Urinary bladder (tissue), 4 donors: Measurements from ENCODE around the gene FAM78B. TPM values are rescaled to one million over a fixed set of nuclear protein-coding genes. Genes with fewer than 3 reads are reported as not detected.

Experiments used
- DNase-seq: peaks from one replicate; pipeline ENCODE4 v3.0.0-alpha.2; 2015; ENCODE audit errors: extremely low spot score
- H3K27ac ChIP-seq: one replicate; pipeline ENCODE4 v1.5.1; 2013; ENCODE audit warnings: low read depth, mild to moderate bottlenecking, moderate library complexity
- H3K36me3 ChIP-seq: one replicate; pipeline ENCODE4 v1.6.1; 2013; ENCODE audit warnings: mild to moderate bottlenecking, moderate library complexity; ENCODE audit not compliant: insufficient read depth
- H3K4me1 ChIP-seq: one replicate; pipeline ENCODE4 v1.6.1; 2013; ENCODE audit warnings: mild to moderate bottlenecking, moderate library complexity; ENCODE audit not compliant: insufficient read depth
- H3K4me3 ChIP-seq: one replicate; pipeline ENCODE4 v1.5.1; 2013; ENCODE audit warnings: low read depth, low read length
- WGBS: extraction: QIAGEN DNeasy Blood & Tissue Kit; methylation state at CpG from one replicate; pipeline ENCODE4 v1.1.7; 2013; 5-methylcytosine and 5-hydroxymethylcytosine counted together
- polyA plus RNA-seq: library from polyadenylated mRNA; stranded (reverse); fragments of 200-250 nt; gene quantifications from one replicate; pipeline ENCODE4 v1.2.3, GENCODE V29; 2013
- total RNA-seq: library from RNA; depleted of rRNA; stranded (reverse); fragments of >200 nt; gene quantifications from one replicate; pipeline ENCODE4 v1.2.3, GENCODE V29; 2014
- donor health status: healthy with polysubstance abuse.
- donor health status: healthy.

FAM78B gene
- total and polyA plus RNA-seq, 2 donors = 1.1 to 1.4 TPM

DNA sequence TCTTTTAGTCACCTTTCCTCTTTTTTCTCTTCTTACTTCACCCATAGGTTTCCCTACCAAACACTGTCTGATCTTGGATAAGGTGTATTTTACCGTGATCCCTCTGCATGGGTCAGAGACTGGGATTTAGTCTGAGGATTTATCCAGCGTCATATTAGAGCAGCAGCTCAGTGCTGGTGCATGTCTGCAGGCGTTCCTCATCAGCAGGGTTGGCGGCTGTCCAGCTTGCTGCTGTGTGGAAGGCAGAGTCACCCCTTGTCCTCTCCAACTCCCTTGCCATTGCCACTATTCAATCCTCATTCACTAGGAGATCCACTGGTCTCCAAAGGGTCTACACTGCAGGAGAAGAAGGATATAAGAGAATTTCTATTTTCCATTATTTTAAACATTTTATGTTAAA, 7.3 kb upstream of the FAM78B start:
- H3K27ac ChIP-seq = no peak overlapping the region
- DNase-seq = no peak
- no peak overlapping the region for H3K4me3 ChIP-seq
- H3K4me1 ChIP-seq = no peaks in the 10 kb centered on the region
- H3K36me3 ChIP-seq = no peaks in the 10 kb centered on the region
- 48% methylated on average over 4 of the region's 4 CpGs for WGBS

- H3K4me1 ChIP-seq = no peaks in the 10 kb centered on the region
- 53% methylated on average over 2 of the region's 2 CpGs for WGBS
- no peak for DNase-seq
- no peak overlapping the region for H3K4me3 ChIP-seq
- H3K27ac ChIP-seq = no peak overlapping the region
- H3K36me3 ChIP-seq = no peaks in the 10 kb centered on the region
These were observed 5.3 kb upstream of the FAM78B start for GRCh38 chr1:166172106-166172505.

GRCh38 chr1:166170726-166171125, 3.9 kb upstream of the FAM78B start:
- no peaks in the 10 kb centered on the region for H3K36me3 ChIP-seq
- H3K4me3 ChIP-seq = no peak overlapping the region
- DNase-seq = no peak
- no peak overlapping the region for H3K27ac ChIP-seq
- 56% methylated on average over 2 of the region's 2 CpGs for WGBS
- H3K4me1 ChIP-seq = no peaks in the 10 kb centered on the region

DNA sequence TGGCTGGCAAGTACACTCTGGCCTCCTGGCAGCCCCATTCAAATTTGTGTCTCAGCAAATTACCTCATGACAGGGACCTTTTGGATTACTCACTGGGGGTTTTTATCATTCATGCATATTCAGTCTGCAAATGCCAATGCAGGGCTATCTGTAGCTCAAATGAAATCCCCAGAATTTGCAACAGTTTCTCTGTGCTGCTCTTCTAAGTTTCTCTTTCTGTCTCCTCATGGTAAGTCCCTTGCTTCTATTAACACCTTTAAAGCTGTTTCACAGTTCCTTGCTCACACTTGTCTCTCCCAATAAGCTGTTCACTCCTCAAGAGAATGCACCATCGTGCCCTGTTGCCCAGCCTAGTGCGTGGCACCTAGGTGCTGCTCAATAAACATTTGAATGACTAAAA, 3.3 kb upstream of the FAM78B start:
- H3K36me3 ChIP-seq = no peaks in the 10 kb centered on the region
- WGBS = 72% methylated on average over 2 of the region's 2 CpGs
- H3K4me3 ChIP-seq = no peak overlapping the region
- no peak overlapping the region for H3K27ac ChIP-seq
- H3K4me1 ChIP-seq = no peaks in the 10 kb centered on the region
- DNase-seq = no peak

- Histone ChIP-seq H3K36me3 (no peaks in the 10 kb centered on the region), H3K27ac (no peak overlapping the region), H3K4me3 (no peak overlapping the region), H3K4me1 (no peaks in the 10 kb centered on the region)
- no peak for DNase-seq
- WGBS = 55% methylated on average over 3 of the region's 3 CpGs
These were observed 2.4 kb upstream of the FAM78B start for GRCh38 chr1:166169182-166169581.

GRCh38 chr1:166167572-166167925, 748 bp upstream of the FAM78B start:
- peak overlapping the region; percentile 81 for H3K4me3 ChIP-seq
- H3K4me1 ChIP-seq = no peaks in the 10 kb centered on the region
- H3K36me3 ChIP-seq = no peaks in the 10 kb centered on the region
- no peak for DNase-seq
- H3K27ac ChIP-seq = no peak overlapping the region
- 49% methylated on average over 5 of the region's 5 CpGs for WGBS

- Histone ChIP-seq H3K36me3 (no peaks in the 10 kb centered on the region), H3K4me1 (no peaks in the 10 kb centered on the region), H3K27ac (no peak overlapping the region), H3K4me3 (peak overlapping the region; percentile 81)
- under 1% methylated on average over 50 of the region's 50 CpGs for WGBS
- DNase-seq = no peak
These were observed 488 bp downstream of the FAM78B start for GRCh38 chr1:166166329-166166697.

DNA sequence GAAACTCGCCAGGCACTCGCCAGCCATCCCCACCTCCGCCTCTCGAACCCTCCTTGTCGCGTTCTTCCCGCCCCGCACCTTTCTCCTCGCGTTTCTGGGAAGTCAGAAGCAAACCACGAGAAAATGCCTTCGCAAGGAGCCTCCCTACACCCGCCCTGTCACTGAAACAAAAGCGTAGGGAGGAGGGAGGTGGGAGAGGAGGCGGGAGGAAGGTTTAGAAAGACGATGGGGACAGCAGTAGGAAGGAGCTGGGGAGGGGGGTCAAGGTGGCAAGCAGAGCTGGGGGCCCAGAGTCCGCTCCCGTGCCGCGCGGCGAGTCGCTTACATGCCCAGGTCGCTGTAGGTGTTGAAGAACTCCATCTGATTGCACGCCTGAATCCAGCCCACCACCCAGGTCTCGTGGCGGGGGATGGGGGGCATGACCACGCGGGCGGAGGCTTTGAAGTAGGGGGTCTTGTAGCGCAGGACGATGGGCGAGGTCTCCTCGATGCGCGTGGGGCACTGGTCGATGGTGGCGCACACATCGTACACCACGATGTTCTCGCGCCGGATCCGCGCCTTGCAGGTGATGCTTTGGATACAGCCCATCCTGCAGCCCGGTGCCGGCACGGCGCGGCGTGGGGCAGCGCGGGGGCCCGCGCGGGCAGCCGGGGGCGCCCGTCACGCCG, 1.0 kb downstream of the FAM78B start:
- no peaks in the 10 kb centered on the region for H3K4me1 ChIP-seq
- WGBS = under 1% methylated on average over 61 of the region's 61 CpGs
- DNase-seq = no peak
- peak overlapping the region; percentile 81 for H3K4me3 ChIP-seq
- H3K27ac ChIP-seq = no peak overlapping the region
- H3K36me3 ChIP-seq = no peaks in the 10 kb centered on the region

GRCh38 chr1:166164995-166165660, 1.7 kb downstream of the FAM78B start:
- no peak overlapping the region for H3K27ac ChIP-seq
- no peaks in the 10 kb centered on the region for H3K4me1 ChIP-seq
- no peaks in the 10 kb centered on the region for H3K36me3 ChIP-seq
- WGBS = under 1% methylated on average over 56 of the region's 56 CpGs
- peak overlapping the region; percentile 81 for H3K4me3 ChIP-seq
- DNase-seq = no peak

- 18% methylated on average over 5 of the region's 5 CpGs for WGBS
- Histone ChIP-seq H3K4me1 (no peaks in the 10 kb centered on the region), H3K4me3 (peak overlapping the region; percentile 81), H3K27ac (no peak overlapping the region), H3K36me3 (no peaks in the 10 kb centered on the region)
- no peak for DNase-seq
These were observed 2.2 kb downstream of the FAM78B start for GRCh38 chr1:166164646-166164994.

DNA sequence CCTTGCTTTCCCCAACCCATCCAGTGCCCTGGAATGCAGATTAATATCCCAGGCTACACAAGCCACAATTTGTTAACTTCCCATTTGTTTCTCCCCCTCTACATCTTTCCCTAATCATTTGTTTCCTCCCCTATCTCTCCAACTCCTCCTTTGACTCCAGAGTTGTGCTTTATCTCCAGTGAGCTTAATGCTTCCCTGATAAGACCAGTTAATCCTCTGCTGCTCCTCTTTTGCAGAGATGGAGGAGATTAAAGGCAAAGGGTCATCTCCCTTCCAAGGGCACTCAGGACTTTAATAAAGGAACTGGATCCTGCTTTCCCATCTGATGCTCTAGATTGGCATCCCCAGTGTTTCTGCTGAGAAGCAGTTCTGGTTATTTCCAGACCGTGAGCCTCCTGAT, 7.1 kb downstream of the FAM78B start:
- H3K27ac ChIP-seq = no peak overlapping the region
- H3K4me3 ChIP-seq = no peak overlapping the region
- DNase-seq = no peak
- WGBS = 48% methylated on average over 1 of the region's 1 CpG
- H3K36me3 ChIP-seq = no peaks in the 10 kb centered on the region
- no peaks in the 10 kb centered on the region for H3K4me1 ChIP-seq

GRCh38 chr1:166156674-166157073, 10.1 kb downstream of the FAM78B start:
- DNase-seq = no peak
- Histone ChIP-seq H3K27ac (no peak overlapping the region), H3K4me3 (no peak overlapping the region), H3K36me3 (no peaks in the 10 kb centered on the region), H3K4me1 (no peaks in the 10 kb centered on the region)
- WGBS = 56% methylated on average over 3 of the region's 3 CpGs

DNA sequence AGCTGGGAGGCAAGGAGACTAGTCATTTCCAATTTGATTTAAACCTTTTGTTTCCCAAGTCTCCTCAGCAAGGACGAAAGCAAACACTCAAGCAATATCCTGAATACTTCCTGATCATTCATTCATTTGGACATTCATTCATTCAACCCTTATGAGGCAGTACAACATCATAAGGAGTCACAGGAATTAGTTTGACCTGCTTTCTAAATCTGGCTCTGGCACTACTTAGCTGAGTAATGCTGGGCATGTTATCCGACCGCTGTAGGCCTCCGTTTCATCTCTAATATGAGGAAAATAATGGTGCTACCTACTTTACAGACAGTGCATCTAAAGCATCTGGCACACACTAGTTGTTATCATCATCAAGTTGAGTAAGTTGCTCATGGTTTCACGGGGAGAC, 11.7 kb downstream of the FAM78B start:
- no peak for DNase-seq
- 69% methylated on average over 5 of the region's 5 CpGs for WGBS
- Histone ChIP-seq H3K4me1 (no peaks in the 10 kb centered on the region), H3K4me3 (no peak overlapping the region), H3K36me3 (no peaks in the 10 kb centered on the region), H3K27ac (no peak overlapping the region)

DNA sequence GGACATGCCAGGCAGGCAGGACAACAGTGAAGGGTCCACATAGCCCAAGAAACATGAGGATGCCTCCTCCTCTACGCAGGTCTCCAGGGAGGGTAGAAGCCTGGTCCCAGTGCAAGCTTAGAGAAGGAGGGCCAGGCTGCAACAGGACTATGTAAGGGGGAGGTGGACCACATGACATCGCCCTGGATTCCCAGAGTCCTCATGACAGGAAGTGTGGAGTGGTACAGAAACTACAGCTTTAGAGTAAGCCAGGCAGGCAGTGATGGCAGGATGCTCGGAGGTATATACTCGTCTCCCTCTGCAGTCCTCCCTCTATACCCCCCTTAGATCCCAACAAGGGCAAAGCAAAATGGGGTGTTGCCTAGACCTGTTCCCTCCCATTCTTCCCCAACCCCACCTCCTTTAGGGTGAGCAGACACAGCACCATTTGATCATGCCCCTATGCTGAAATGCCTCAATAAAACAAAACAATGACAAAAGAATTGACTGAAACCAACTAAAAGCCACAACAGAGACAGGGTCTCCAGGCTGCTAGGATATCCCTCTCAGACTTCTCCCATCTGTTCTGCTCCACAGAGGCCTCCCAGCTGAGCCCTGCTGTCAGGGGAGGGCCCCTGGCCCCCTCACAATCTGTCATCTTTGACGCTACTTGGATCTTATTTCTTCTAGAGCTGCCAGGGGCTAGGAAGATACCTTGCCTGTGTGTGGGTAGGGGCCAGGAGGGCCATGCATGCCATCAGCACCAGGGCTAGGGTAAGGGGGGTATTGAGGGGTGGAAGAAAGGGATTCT, 13.1 kb downstream of the FAM78B start:
- H3K36me3 ChIP-seq = no peaks in the 10 kb centered on the region
- no peak overlapping the region for H3K4me3 ChIP-seq
- H3K4me1 ChIP-seq = no peaks in the 10 kb centered on the region
- no peak overlapping the region for H3K27ac ChIP-seq
- no peak for DNase-seq
- 82% methylated on average over 5 of the region's 5 CpGs for WGBS
